IgD-negative memory B cell (primary cell): ENCODE results near the gene RCSD1. TPM values are rescaled to one million over a fixed set of nuclear protein-coding genes. Genes with fewer than 3 reads are reported as not detected.

ENCODE experiments used
- H3K27ac Mint-ChIP-seq, 3 donors: one replicate each; pipeline ENCODE4 v1.8.0; 2020 to 2022; ENCODE audit warnings: mild to moderate bottlenecking in 3 of 3, mixed read lengths in 3 of 3, moderate library complexity in 1 of 3
- H3K27me3 Mint-ChIP-seq: one replicate; pipeline ENCODE4 v1.8.0; 2021; ENCODE audit warnings: mixed read lengths
- H3K36me3 Mint-ChIP-seq: one replicate; pipeline ENCODE4 v1.8.0; 2020; ENCODE audit warnings: mild to moderate bottlenecking, mixed read lengths
- H3K4me1 Mint-ChIP-seq, 3 donors: one replicate each; pipeline ENCODE4 v1.8.0; 2020 to 2022; ENCODE audit warnings: mixed read lengths in 3 of 3, mild to moderate bottlenecking in 1 of 3
- H3K4me3 Mint-ChIP-seq, 4 donors: one replicate each; pipeline ENCODE4 v1.8.0; 2020 to 2022; ENCODE audit warnings: mild to moderate bottlenecking in 4 of 4, mixed read lengths in 4 of 4, moderate library complexity in 3 of 4
- H3K9me3 Mint-ChIP-seq, 3 donors: one replicate each; pipeline ENCODE4 v1.8.0; 2020 to 2021; ENCODE audit warnings: mixed read lengths in 3 of 3, mild to moderate bottlenecking in 1 of 3
- polyA plus RNA-seq: library from polyadenylated mRNA; unstranded; fragments of 300-500 nt; fragmentation: Illumina TruSeq; gene quantifications from one replicate; pipeline ENCODE4 v1.2.3, GENCODE V29; 2021

Gene RCSD1
- polyA plus RNA-seq, 1 donor from 2014 or later, result 249 TPM

- H3K27me3 Mint-ChIP-seq, result no peaks in the 10 kb centered on the region
- H3K36me3 Mint-ChIP-seq, result peaks cover 1% of the 10 kb centered on the region
- H3K9me3 Mint-ChIP-seq, result no peaks in the 10 kb centered on the region
- H3K4me1 Mint-ChIP-seq, result peaks cover 60 to 74% (median 73%) of the 10 kb centered on the region in 3 donors
- H3K4me3 Mint-ChIP-seq, result no peak overlapping the region
- peak overlapping the region; percentile 57 to 81 (median 78) for H3K27ac Mint-ChIP-seq
These were observed 29.8 kb downstream of the RCSD1 start for GRCh38 chr1:167659881-167660280.

GRCh38 chr1:167661527-167662426 is 31.7 kb downstream of the RCSD1 start:
- Mint-ChIP-seq H3K27me3 (no peaks in the 10 kb centered on the region), H3K4me1 (peaks cover 67 to 80% (median 76%) of the 10 kb centered on the region in 3 donors), H3K27ac (peak overlapping the region; percentile 59 to 85 (median 78)), H3K9me3 (no peaks in the 10 kb centered on the region), H3K4me3 (peak overlapping the region in 3 of 4 donors; percentile 15 to 71 (median 52)), H3K36me3 (no peaks in the 10 kb centered on the region)

- Mint-ChIP-seq H3K36me3 (no peaks in the 10 kb centered on the region), H3K27ac (peak overlapping the region in 2 of 3 donors; percentile 46 to 54), H3K27me3 (no peaks in the 10 kb centered on the region), H3K4me1 (peaks cover 67 to 82% (median 79%) of the 10 kb centered on the region in 3 donors), H3K4me3 (peak overlapping the region in 1 of 4 donors; percentile 14), H3K9me3 (no peaks in the 10 kb centered on the region)
These were observed 33.2 kb downstream of the RCSD1 start for GRCh38 chr1:167663002-167663772.

- peak overlapping the region in 1 of 3 donors; percentile 31 for H3K27ac Mint-ChIP-seq
- peaks cover 65 to 83% (median 82%) of the 10 kb centered on the region in 3 donors for H3K4me1 Mint-ChIP-seq
- H3K27me3 Mint-ChIP-seq, result no peaks in the 10 kb centered on the region
- H3K9me3 Mint-ChIP-seq, result no peaks in the 10 kb centered on the region
- peak overlapping the region in 1 of 4 donors; percentile 14 for H3K4me3 Mint-ChIP-seq
- H3K36me3 Mint-ChIP-seq, result peaks cover 2% of the 10 kb centered on the region
These were observed 35.4 kb downstream of the RCSD1 start for GRCh38 chr1:167665469-167665868.

- Mint-ChIP-seq H3K9me3 (no peaks in the 10 kb centered on the region), H3K4me1 (peaks cover 67 to 86% (median 84%) of the 10 kb centered on the region in 3 donors)
These were observed 36.4 kb downstream of the RCSD1 start for GRCh38 chr1:167666416-167666815.

GRCh38 chr1:167667536-167667935 is 37.5 kb downstream of the RCSD1 start:
- peak overlapping the region; percentile 86 to 92 (median 90) for H3K27ac Mint-ChIP-seq
- no peaks in the 10 kb centered on the region for H3K9me3 Mint-ChIP-seq
- H3K36me3 Mint-ChIP-seq, result peaks cover 9% of the 10 kb centered on the region
- H3K27me3 Mint-ChIP-seq, result no peaks in the 10 kb centered on the region
- peak overlapping the region in 3 of 4 donors; percentile 61 to 81 (median 66) for H3K4me3 Mint-ChIP-seq
- peaks cover 67 to 86% (median 84%) of the 10 kb centered on the region in 3 donors for H3K4me1 Mint-ChIP-seq

More at GRCh38 chr1:167666416-167666815, 36.4 kb downstream of the RCSD1 start:
- peak overlapping the region; percentile 46 to 86 (median 86) for H3K27ac Mint-ChIP-seq
- H3K36me3 Mint-ChIP-seq, result peaks cover 9% of the 10 kb centered on the region
- H3K27me3 Mint-ChIP-seq, result no peaks in the 10 kb centered on the region
- peak overlapping the region in 3 of 4 donors; percentile 35 to 57 (median 56) for H3K4me3 Mint-ChIP-seq

- Mint-ChIP-seq H3K36me3 (peaks cover 10% of the 10 kb centered on the region), H3K27me3 (no peaks in the 10 kb centered on the region), H3K9me3 (no peaks in the 10 kb centered on the region), H3K27ac (peak overlapping the region; percentile 86 to 92 (median 90)), H3K4me1 (peaks cover 73 to 87% (median 86%) of the 10 kb centered on the region in 3 donors), H3K4me3 (peak overlapping the region; percentile 28 to 81 (median 64))
These were observed 38.1 kb downstream of the RCSD1 start for GRCh38 chr1:167668108-167668507.

- Mint-ChIP-seq H3K36me3 (peaks cover 11% of the 10 kb centered on the region), H3K4me1 (peaks cover 78 to 88% (median 84%) of the 10 kb centered on the region in 3 donors), H3K27me3 (no peaks in the 10 kb centered on the region), H3K4me3 (peak overlapping the region in 3 of 4 donors; percentile 50 to 81 (median 79)), H3K27ac (peak overlapping the region; percentile 86 to 92 (median 86)), H3K9me3 (no peaks in the 10 kb centered on the region)
These were observed 39.4 kb downstream of the RCSD1 start for GRCh38 chr1:167669209-167670124.

GRCh38 chr1:167670563-167670962 is 40.5 kb downstream of the RCSD1 start:
- H3K36me3 Mint-ChIP-seq, result peaks cover 13% of the 10 kb centered on the region
- H3K27me3 Mint-ChIP-seq, result no peaks in the 10 kb centered on the region
- H3K27ac Mint-ChIP-seq, result peak overlapping the region in 2 of 3 donors; percentile 84 to 92
- peaks cover 81% of the 10 kb centered on the region in 3 donors for H3K4me1 Mint-ChIP-seq
- no peaks in the 10 kb centered on the region for H3K9me3 Mint-ChIP-seq
- H3K4me3 Mint-ChIP-seq, result peak overlapping the region in 3 of 4 donors; percentile 10 to 90 (median 15)

- Mint-ChIP-seq H3K4me3 (peak overlapping the region in 1 of 4 donors; percentile 74), H3K27me3 (no peaks in the 10 kb centered on the region), H3K4me1 (peaks cover 71 to 82% (median 72%) of the 10 kb centered on the region in 3 donors), H3K9me3 (no peaks in the 10 kb centered on the region), H3K27ac (peak overlapping the region; percentile 39 to 84 (median 73)), H3K36me3 (peaks cover 14% of the 10 kb centered on the region)
These were observed 41.9 kb downstream of the RCSD1 start for GRCh38 chr1:167671727-167672511.

- H3K27ac Mint-ChIP-seq, result peak overlapping the region in 2 of 3 donors; percentile 73 to 84
- peak overlapping the region in 1 of 4 donors; percentile 2 for H3K4me3 Mint-ChIP-seq
- H3K27me3 Mint-ChIP-seq, result no peaks in the 10 kb centered on the region
- H3K9me3 Mint-ChIP-seq, result no peaks in the 10 kb centered on the region
- H3K36me3 Mint-ChIP-seq, result peaks cover 14% of the 10 kb centered on the region
- peaks cover 62 to 75% (median 62%) of the 10 kb centered on the region in 3 donors for H3K4me1 Mint-ChIP-seq
These were observed 42.8 kb downstream of the RCSD1 start for GRCh38 chr1:167672831-167673230.

GRCh38 chr1:167673265-167673664 is 43.2 kb downstream of the RCSD1 start:
- peaks cover 58 to 72% (median 58%) of the 10 kb centered on the region in 3 donors for H3K4me1 Mint-ChIP-seq
- peak overlapping the region in 1 of 4 donors; percentile 2 for H3K4me3 Mint-ChIP-seq
- no peak overlapping the region for H3K27ac Mint-ChIP-seq
- H3K27me3 Mint-ChIP-seq, result no peaks in the 10 kb centered on the region
- H3K9me3 Mint-ChIP-seq, result no peaks in the 10 kb centered on the region
- peaks cover 14% of the 10 kb centered on the region for H3K36me3 Mint-ChIP-seq

- Mint-ChIP-seq H3K36me3 (peaks cover 14% of the 10 kb centered on the region), H3K4me1 (peaks cover 49 to 64% (median 49%) of the 10 kb centered on the region in 3 donors), H3K27me3 (no peaks in the 10 kb centered on the region), H3K27ac (no peak overlapping the region), H3K4me3 (no peak overlapping the region), H3K9me3 (no peaks in the 10 kb centered on the region)
These were observed 44.1 kb downstream of the RCSD1 start for GRCh38 chr1:167674156-167674555.
